GM21786 (cell line): ENCODE results near the gene MYO10.

Experiments
- ATAC-seq: cut with Tn5 transposase; IDR thresholded peaks from one replicate; pipeline ENCODE4 v1.9.1; 2021; ENCODE audit not compliant: unreplicated experiment

Gene MYO10

GRCh38 chr5:16918156-16918555 lies 17.9 kb downstream of the MYO10 start:
- no peak for ATAC-seq

- no peak for ATAC-seq
Measured at GRCh38 chr5:16916262-16916878, 19.7 kb downstream of the MYO10 start.

GRCh38 chr5:16914584-16914983 lies 21.5 kb downstream of the MYO10 start:
- no peak for ATAC-seq

GRCh38 chr5:16914108-16914435 lies 22.0 kb downstream of the MYO10 start:
- ATAC-seq: no peak

GRCh38 chr5:16913187-16914107 lies 22.6 kb downstream of the MYO10 start:
- no peak for ATAC-seq

GRCh38 chr5:16912080-16912479 lies 24.0 kb downstream of the MYO10 start:
- no peak for ATAC-seq

- ATAC-seq: no peak
Measured at GRCh38 chr5:16909464-16909863, 26.6 kb downstream of the MYO10 start.

- ATAC-seq: no peak
Measured at GRCh38 chr5:16907270-16907669, 28.8 kb downstream of the MYO10 start.

GRCh38 chr5:16906255-16906654 lies 29.8 kb downstream of the MYO10 start:
- ATAC-seq: no peak

GRCh38 chr5:16903480-16904300 lies 32.4 kb downstream of the MYO10 start:
- ATAC-seq: no peak

- ATAC-seq: no peak
Measured at GRCh38 chr5:16902846-16903245, 33.2 kb downstream of the MYO10 start.

GRCh38 chr5:16901021-16901644 lies 35.0 kb downstream of the MYO10 start:
- ATAC-seq: no peak

- ATAC-seq: no peak
Measured at GRCh38 chr5:16899171-16899570, 36.9 kb downstream of the MYO10 start.

- no peak for ATAC-seq
Measured at GRCh38 chr5:16897800-16898199, 38.3 kb downstream of the MYO10 start.

- ATAC-seq: no peak
Measured at GRCh38 chr5:16897284-16897704, 38.8 kb downstream of the MYO10 start.

GRCh38 chr5:16896767-16897166 lies 39.3 kb downstream of the MYO10 start:
- ATAC-seq: no peak

GRCh38 chr5:16894236-16895057 lies 41.6 kb downstream of the MYO10 start:
- ATAC-seq: no peak

- no peak for ATAC-seq
Measured at GRCh38 chr5:16891033-16891432, 45.1 kb downstream of the MYO10 start.

GRCh38 chr5:16889972-16890519 lies 46.0 kb downstream of the MYO10 start:
- no peak for ATAC-seq
